IPS-NIHi7 (cell line): Measurements from ENCODE around the gene ISCA2.

Experiments used
- DNase-seq: peaks from one replicate; pipeline ENCODE4 v3.0.0; 2012; ENCODE audit warnings: mixed read lengths; ENCODE audit errors: extremely low spot score

The ISCA2 gene

DNA sequence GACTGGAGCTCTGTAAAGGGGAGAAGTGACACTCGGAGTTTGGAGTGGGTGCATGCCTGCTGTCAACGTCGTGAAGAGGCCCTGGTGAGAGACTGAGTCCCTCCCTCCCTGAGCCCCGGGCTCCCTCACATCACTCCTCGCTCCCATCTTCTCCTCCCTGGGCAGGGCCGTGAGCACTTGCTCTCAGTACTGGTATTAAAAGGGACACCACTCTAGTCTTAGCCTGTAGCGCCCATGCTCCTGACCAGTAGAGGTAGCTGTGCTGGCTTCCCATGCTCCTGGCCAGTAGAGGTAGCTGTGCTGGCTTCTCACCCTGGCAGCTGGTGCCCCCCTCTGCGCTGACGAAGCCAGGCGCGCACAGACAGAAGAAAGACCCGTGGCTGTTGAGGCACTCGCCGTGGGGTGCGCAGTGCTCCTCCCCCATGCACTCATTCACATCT, 14.7 kb downstream of the ISCA2 start:
- DNase-seq = peak; percentile 78

DNA sequence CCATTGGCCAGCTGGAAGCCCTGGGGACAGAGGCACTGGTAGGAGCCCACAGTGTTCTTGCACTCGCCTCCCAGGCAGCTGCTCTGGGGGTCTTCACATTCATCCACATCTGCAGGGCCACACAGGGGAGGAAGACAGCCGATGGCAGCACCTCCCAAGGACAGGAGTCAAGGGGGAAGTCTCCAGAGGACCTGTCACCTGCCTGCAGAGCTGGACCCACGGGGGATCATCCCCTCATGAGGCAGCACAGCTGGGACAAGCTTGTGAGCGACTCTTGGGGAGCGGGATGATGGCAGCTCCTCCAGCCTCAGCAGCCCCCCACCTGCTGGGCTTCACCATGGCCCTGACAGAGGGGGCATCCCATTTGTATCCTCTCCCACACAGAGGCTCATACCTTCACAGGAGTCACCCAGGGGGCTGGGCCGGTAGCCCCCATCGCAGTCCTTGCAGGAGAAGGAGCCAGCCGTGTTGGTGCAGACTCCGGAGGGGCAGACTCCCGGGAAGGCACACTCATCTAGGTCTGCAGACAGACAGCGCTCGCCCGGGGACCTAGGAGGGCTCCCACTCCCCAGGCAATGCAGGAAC, 15.4 kb downstream of the ISCA2 start:
- no peak for DNase-seq

DNA sequence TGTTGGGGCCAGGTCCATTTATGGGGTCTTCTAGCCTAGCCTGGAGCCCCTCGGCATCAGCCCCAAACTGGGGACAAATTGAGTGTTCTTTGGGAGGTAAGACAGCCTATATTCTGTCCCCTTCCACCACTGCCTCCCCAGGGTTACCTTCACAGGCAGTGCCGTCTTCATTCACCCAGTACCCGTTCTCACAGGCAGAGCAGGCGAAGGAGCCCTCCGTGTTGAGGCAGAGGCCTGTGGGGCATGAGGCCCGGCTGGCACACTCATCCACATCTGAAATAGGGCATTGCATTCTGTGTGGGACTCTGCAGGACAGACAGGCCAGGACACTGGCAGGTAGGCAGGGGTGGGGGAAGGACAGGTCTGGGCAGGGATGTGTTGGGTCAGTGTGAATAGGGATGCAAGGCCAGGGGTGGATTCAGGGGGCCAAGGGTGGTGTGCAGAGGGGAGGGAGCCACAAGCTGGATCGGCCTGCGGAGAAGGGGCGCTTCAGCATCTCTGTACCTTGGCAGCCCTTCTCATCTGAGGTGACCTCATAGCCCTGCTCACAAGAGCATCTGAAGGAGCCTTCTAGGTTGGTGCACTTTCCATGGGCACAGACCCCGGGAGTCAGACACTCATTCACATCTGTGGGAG, 16.1 kb downstream of the ISCA2 start:
- no peak for DNase-seq

DNA sequence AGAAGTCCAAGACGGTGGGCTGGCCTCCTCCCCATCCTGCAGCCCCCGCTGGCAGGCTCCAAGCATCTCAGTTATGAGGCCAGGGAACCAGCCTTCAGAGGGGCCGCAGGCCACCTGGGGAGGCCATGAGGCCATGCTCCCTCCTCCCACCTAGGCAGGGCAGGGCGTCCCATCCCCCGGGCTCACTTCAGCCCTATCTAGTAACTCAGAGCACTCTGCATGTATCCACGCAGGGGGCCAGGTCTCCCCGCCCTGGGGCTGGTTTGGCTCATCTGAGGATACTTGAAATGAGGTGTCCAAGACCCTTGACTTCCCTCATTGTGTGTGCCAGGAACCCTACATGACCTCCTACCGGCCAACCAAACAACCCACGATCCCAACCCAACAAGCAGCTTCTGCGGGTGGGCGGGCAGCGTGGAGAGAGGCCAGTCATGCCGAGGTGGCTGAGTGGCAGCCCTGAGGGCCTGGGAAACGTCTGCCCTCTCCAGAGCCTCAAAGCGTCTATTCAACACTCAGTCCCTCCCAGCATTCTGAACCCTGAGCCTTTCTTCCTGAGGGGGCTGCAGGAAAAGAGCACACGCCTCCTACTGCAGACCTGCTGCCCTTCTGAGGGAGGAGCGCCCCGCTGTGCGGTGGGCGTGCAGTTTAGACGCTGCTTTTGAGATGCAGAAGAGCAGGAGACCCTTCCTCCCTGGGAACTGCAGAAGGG, 16.8 kb downstream of the ISCA2 start:
- DNase-seq = peak; percentile 37

DNA sequence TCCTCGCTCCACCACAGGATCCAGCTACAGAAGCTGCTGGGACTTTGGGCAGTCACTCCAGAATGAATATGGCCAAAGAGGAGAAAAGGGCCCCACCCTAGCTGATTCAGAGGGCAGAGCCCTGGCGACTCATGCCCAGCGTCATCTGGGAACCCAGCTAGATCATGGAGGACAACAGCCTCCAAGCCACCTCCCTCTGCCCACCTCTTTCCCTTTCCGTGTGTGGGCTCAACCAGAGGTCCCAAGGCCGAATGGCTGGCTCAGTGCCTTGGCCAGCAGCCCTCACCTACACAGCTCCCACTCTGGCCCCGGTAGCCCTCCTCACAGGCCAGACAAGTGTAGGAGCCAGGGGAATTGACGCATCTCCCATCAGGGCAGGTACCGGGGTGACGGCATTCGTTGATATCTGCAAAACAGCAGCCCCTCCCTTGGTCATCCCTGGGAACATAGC, 17.4 kb downstream of the ISCA2 start:
- no peak for DNase-seq

- DNase-seq = no peak
Measured at GRCh38 chr14:74511966-74512830, 18.6 kb downstream of the ISCA2 start.

DNA sequence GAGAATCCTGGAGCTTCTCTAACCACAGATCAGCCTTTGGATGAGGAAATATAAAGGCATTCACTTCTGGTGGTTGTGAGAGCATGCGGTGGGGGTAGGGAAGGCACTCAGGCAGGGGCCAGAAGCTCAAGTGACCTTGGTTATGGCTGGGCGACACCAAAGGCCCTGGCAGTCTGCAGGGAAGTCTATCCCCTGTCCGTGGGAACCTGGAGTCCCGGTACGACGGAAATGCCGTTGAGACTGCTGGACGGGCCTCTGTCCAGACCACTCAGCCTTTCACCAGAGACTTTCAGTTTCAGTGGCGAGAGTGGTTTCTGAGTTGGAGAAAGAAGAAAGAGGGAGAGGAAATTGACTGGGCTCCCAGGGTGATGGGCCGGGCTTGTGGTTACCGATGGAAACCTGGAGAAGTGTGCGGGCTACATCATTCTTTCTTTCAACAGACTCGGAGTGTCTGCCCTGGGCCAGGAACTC, 20.9 kb downstream of the ISCA2 start:
- no peak for DNase-seq

DNA sequence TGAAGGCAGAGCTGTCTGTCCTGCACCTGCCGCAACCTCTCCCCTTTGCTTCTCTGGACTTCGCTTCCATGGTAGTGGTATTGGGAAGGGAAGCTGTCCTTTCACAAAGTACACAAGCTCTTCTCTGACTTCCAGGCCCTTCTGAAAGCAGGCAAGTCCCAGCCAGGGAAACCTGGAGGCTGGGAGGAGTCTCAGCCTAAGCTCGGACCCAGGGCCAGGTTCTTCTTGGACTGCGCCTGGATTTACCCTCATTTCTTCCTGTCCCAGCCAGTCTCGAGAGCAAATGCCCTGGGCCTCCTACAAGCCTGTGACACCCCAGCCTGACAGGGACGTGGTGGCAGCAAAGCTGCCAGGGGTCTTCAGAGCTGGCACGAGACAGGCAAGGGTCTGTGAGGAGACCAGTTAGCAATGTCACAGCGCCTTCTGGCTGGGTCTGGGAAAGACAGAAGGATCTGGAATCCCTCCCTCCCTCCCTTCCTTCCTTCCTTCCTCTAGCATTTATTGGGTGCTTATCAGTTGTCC, 22.4 kb downstream of the ISCA2 start:
- no peak for DNase-seq

GRCh38 chr14:74516451-74517160, 23.0 kb downstream of the ISCA2 start:
- peak; percentile 72 for DNase-seq

DNA sequence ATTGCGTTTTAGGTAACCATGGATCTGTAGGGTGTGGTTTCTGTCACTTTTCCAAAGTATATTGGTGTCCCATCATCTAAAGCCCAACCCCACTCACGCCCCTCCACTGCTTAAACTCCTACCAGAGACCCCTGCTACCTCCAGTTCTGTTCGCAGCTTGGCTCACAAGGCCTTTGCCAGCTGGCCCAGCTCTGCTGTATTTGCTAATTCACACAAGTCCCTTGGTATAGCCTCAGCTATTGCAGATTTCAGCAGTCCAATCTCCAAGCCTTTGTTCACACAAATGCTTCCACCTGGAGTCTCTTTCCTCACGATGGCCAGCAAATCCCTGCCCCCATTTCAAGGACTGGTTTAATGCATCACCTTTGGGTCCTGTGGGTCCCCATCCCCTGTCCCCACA, 24.2 kb downstream of the ISCA2 start:
- no peak for DNase-seq

- DNase-seq = no peak
Measured at GRCh38 chr14:74518221-74518620, 24.7 kb downstream of the ISCA2 start.

- no peak for DNase-seq
Measured at GRCh38 chr14:74519316-74520074, 25.9 kb downstream of the ISCA2 start.

- no peak for DNase-seq
Measured at GRCh38 chr14:74521756-74522155, 28.2 kb downstream of the ISCA2 start.

DNA sequence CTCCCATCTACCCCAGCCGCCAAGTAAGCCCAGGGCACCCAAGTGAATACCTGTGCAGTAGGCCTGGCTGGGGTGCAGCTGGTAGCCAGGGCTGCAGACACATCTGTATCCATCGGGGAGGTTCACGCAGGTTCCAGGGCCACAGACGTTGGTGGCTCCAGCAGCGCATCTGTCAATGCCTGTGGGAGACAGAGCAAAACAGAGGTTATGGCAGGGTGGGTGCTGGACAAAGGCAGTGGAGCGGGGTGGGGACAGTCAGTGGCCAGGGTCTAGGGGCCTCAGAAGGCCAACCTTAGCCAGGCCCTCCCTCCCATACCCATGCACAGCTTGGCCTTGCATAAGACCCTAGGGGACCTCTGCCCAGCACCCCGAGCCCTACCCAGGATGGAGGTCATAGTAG, 29.2 kb downstream of the ISCA2 start:
- no peak for DNase-seq

DNA sequence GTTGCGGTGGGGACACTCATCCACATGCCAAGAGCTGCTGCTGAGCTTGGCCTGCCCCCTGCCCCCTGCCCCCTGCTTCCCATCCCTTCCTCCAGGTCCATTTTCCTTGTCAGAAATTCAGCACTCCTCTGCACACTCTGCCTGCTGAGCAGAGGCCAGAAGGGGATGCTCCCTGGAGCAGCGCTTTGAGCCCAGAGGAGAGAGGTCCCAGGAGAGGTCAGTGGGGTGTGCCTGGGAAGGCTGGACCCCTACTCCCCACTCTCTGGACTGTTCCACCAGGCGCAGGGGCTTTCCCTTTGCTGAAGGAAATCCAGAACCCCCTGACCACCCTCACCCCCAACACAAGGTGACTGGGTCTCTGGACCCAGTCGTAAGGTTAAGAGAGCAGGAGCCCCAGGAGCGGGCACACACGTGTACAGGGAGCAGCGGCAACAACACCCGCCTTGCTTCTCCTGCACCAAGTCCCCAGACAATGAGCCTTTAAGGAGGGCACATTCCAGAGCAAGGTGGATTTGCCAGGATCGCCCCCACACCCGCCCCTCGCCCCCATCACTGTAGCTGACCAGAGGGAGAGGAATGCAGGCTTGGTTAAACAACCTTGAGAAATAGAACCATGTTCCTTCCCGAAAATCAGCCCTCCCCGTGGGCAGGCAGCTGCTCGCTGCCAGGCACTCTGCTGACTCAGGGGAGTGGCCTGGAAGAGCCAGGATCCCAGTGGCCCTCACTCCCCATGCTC, 30.7 kb downstream of the ISCA2 start:
- no peak for DNase-seq

DNA sequence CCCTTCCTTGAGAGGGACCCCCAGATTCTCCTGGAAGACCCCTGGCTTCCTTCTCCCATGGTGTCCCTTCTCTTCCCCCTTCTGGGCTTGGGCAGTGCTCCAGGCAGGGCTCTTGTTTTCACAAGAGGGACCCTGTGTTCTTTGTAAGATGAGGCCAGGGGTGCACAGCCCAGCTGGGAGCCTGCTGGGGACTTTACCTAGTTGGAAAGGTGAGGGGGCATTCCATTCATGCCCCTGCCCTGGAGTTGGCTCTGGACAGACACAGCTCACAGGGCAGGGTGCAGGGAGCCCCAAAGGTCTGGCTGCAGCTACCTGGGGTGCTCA, 31.2 kb downstream of the ISCA2 start:
- no peak for DNase-seq

GRCh38 chr14:74525361-74525851, 31.8 kb downstream of the ISCA2 start:
- no peak for DNase-seq

GRCh38 chr14:74526854-74527585, 33.5 kb downstream of the ISCA2 start:
- DNase-seq = peak; percentile 56

DNA sequence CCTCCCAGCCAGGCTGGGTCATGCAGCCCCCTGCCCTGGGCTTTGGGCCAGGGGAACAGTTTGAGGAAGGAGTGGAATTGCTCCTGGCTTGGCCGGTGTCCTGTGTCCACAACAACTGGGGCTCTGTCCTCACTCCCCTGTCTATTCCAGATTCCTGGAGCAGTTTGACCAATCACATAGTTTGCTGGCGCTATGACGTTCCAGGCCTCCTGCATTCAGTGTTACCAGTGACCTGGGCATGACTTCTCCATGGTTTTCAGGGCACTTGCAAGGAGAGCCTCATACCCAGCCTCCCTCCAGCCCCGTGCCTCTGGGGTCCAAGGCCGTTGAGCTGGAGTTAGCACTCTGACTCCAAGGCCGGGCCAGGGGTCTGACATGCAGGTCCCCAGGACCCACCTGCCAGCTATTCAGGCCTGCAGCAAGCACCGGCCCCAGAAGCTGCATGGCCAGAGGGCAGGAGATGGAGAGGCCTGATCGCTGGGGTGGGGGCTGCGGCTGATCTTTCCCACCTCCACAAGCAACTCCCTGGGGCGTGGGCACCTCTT, 34.2 kb downstream of the ISCA2 start:
- no peak for DNase-seq
